ENCODE data around the gene PRKCH.

PRKCH gene

DNA sequence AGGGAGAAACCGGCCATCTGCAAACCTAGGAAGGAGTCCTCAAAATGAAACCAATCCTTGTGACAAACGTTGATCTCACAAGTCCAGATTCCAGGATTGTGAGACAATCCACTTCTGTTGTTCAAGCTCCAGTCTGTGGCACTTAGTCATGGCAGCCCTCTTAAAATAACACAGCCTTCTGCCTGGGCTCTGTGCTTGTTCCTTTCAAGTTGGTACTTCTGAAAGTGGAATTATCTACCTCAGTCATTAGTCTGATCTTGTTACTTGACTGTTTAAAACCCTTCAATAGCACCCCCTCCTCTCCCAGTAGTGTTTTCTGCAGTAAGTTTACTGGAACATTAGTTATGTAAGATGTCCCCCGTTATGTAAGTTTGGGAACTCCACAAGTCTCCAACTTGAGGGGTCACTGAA is 263.0 kb downstream of the PRKCH start:
- Histone ChIP-seq H2AFZ (ENCODE audit: low read length, unreplicated experiment) (no peak overlapping the region), H3K27ac (ENCODE audit: low read depth, low read length) (peak overlapping the region; percentile 100), H3K79me2 (ENCODE audit: control insufficient read depth, insufficient read depth, low read length, unreplicated experiment) (peaks cover 70% of the 10 kb centered on the region)

GRCh38 chr14:61585598-61586543 is 264.5 kb downstream of the PRKCH start:
- Histone ChIP-seq H3K4me1 (ENCODE audit: control insufficient read depth, insufficient read depth, low read length, unreplicated experiment) (peaks cover 88% of the 10 kb centered on the region), H3K36me3 (ENCODE audit: insufficient read depth, low read length) (0 out of 2 replicates have a peak, but pooled peaks cover 4% of the 10 kb centered on the region), H2AFZ (ENCODE audit: low read length, unreplicated experiment) (no peak overlapping the region), H3K4me3 (ENCODE audit: low read depth, low read length) (peak overlapping the region; percentile 32), H3K27ac (ENCODE audit: low read depth, low read length) (peak overlapping the region; percentile 100), H3K79me2 (ENCODE audit: control insufficient read depth, insufficient read depth, low read length, unreplicated experiment) (peaks cover 64% of the 10 kb centered on the region), H3K27me3 (ENCODE audit: insufficient read depth, low read length) (no peaks in the 10 kb centered on the region)

More for the DNA sequence above, 263.0 kb downstream of the PRKCH start:
- Histone ChIP-seq H3K4me1 (ENCODE audit: control insufficient read depth, insufficient read depth, low read length, unreplicated experiment) (peaks cover 95% of the 10 kb centered on the region), H3K4me3 (ENCODE audit: low read depth, low read length) (peak overlapping the region; percentile 7; the same call in 1 of the 2 replicates), H3K27me3 (ENCODE audit: insufficient read depth, low read length) (no peaks in the 10 kb centered on the region), H3K36me3 (ENCODE audit: insufficient read depth, low read length) (0 out of 2 replicates have a peak, but pooled peaks cover 4% of the 10 kb centered on the region)

DNA sequence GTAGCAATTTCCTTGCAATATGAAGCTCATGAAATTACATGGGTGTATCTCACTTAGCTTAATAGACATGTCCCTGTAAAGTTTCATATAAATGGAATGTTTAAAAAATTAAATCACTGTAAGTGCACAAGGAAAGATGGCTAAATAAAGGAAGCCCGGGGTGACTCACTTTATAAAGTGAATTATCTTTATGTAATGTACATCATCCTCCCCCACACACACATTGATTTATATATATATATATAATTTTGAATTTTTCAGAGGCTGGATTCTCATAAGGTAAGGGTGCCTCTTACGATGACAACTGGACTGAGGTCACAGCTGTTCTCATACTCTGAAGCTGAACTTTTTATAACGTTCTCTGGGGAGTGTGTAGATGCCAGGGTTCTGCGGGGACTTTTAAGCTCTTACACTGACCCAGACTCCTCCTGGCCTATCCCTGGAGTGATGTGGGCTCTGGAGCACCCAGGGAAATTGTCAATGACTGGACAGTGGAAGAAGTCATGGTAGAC is 265.2 kb downstream of the PRKCH start:
- peak overlapping the region; percentile 100 for H3K27ac ChIP-seq (ENCODE audit: low read depth, low read length)
- peaks cover 4% of the 10 kb centered on the region; the same call in 1 of the 2 replicates for H3K36me3 ChIP-seq (ENCODE audit: insufficient read depth, low read length)
- no peak overlapping the region for H2AFZ ChIP-seq (ENCODE audit: low read length, unreplicated experiment)

DNA sequence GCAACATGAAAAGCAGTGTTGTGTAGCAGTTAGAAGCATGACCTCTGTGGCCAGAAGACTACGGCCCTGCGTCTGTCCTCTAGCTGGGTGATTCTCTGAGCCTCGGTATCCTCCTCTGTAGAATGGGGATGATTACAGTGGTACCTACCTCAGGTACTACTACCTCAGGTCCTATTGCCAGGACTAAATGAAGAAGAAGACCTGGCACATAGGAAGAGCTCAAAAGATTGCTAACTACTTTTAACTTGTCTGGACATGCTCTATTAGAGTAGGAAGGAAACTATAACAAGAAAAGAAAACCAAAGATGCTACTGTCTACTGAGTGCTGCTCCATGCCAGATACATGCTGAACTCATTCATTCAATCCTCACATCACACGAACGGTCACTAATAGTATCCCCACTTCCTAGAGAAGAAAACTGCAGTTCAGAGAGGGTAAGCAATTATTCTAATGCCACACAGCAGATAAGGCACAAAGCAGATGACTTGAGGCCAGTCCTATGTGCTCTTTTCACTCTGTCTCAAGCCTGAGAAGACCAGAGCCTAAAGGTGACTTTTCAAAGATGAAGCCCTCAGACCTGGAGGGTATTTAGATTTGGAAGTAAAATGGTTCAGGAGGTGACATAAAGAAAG is 265.8 kb downstream of the PRKCH start:
- Histone ChIP-seq H3K4me1 (ENCODE audit: control insufficient read depth, insufficient read depth, low read length, unreplicated experiment) (peaks cover 75% of the 10 kb centered on the region), H3K27me3 (ENCODE audit: insufficient read depth, low read length) (no peaks in the 10 kb centered on the region), H3K36me3 (ENCODE audit: insufficient read depth, low read length) (peaks cover 9% of the 10 kb centered on the region; the same call in 1 of the 2 replicates), H2AFZ (ENCODE audit: low read length, unreplicated experiment) (no peak overlapping the region), H3K79me2 (ENCODE audit: control insufficient read depth, insufficient read depth, low read length, unreplicated experiment) (peaks cover 57% of the 10 kb centered on the region), H3K27ac (ENCODE audit: low read depth, low read length) (peak overlapping the region; percentile 100), H3K4me3 (ENCODE audit: low read depth, low read length) (peak overlapping the region; percentile 13; the same call in 1 of the 2 replicates)

More for the DNA sequence above, 265.2 kb downstream of the PRKCH start:
- Histone ChIP-seq H3K79me2 (ENCODE audit: control insufficient read depth, insufficient read depth, low read length, unreplicated experiment) (peaks cover 57% of the 10 kb centered on the region), H3K4me1 (ENCODE audit: control insufficient read depth, insufficient read depth, low read length, unreplicated experiment) (peaks cover 81% of the 10 kb centered on the region), H3K27me3 (ENCODE audit: insufficient read depth, low read length) (no peaks in the 10 kb centered on the region), H3K4me3 (ENCODE audit: low read depth, low read length) (peak overlapping the region; percentile 32)

- H3K36me3 ChIP-seq (ENCODE audit: insufficient read depth, low read length) = peaks cover 9% of the 10 kb centered on the region; the same call in 1 of the 2 replicates
- H2AFZ ChIP-seq (ENCODE audit: low read length, unreplicated experiment) = no peak overlapping the region
- peaks cover 49% of the 10 kb centered on the region for H3K79me2 ChIP-seq (ENCODE audit: control insufficient read depth, insufficient read depth, low read length, unreplicated experiment)
- peak overlapping the region; percentile 26; the same call in 1 of the 2 replicates for H3K4me3 ChIP-seq (ENCODE audit: low read depth, low read length)
- peaks cover 71% of the 10 kb centered on the region for H3K4me1 ChIP-seq (ENCODE audit: control insufficient read depth, insufficient read depth, low read length, unreplicated experiment)
- H3K27me3 ChIP-seq (ENCODE audit: insufficient read depth, low read length) = no peaks in the 10 kb centered on the region
- peak overlapping the region; percentile 100 for H3K27ac ChIP-seq (ENCODE audit: low read depth, low read length)
These were observed 267.1 kb downstream of the PRKCH start for GRCh38 chr14:61588419-61588901.

DNA sequence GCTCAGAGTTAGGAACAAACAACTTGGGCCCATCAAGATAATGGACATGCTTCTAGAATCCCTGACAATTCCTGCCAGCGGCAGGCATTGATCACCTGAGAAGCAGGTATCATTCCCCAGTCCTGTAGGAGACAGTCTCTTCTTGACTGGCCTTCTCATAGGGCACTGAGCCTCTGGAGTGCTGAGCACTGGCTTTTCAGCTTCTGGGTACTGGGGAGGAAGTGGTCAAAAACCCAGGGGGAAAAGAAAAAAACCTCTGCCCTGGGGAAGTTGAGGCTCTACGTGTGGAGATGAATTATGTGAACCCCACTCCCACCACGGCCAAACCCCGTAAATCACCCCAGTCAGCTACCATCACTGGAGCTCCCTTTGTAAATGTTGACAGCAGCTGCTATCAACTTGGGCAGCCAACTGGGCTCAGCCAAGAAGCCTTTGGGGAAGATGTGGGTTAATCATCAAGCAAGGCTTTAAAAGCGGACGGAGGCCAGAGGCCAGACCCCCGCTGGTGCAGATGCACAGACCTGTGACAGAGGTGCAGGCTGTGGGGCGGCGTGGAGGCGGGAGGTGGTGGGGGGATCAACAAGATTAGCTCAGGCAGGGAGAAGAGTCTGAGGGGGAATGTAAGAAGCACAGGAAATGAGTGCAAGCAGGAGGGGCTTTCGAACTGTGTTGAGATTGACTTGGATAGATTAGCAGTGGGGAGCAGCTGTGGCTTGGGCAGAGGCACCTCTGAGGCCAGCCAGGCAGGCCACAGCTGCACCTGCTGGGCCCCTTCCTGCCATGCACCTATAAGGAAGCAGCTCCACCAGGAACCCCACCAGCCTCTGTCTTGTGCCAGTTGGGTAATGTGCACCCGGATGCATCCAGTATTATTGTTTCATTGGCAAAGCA is 268.6 kb downstream of the PRKCH start:
- Histone ChIP-seq H3K4me3 (ENCODE audit: low read depth, low read length) (no peak overlapping the region), H3K36me3 (ENCODE audit: insufficient read depth, low read length) (peaks cover 9% of the 10 kb centered on the region; the same call in 1 of the 2 replicates), H3K4me1 (ENCODE audit: control insufficient read depth, insufficient read depth, low read length, unreplicated experiment) (peaks cover 71% of the 10 kb centered on the region), H3K79me2 (ENCODE audit: control insufficient read depth, insufficient read depth, low read length, unreplicated experiment) (peaks cover 36% of the 10 kb centered on the region), H3K27ac (ENCODE audit: low read depth, low read length) (peak overlapping the region; percentile 100), H3K27me3 (ENCODE audit: insufficient read depth, low read length) (no peaks in the 10 kb centered on the region), H2AFZ (ENCODE audit: low read length, unreplicated experiment) (no peak overlapping the region)

DNA sequence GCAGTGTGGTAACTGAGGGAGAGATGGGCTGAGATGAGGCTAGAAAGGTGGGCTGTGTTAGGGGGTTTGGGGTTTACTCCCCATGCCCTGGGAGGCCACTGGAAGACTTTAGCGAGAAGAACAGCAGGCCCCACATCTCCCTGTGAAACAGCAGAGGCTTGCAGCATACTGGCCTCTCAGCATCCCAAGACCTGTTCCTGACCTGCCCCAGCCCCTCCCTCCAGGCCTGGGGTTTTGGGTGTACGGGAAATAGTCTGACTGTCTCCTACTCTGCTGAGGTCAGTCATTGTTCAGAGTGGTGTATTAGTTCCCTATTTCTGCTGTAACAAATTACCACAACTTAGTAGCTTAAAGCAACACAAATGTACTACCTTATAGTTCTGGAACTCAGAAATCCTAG is 270.5 kb downstream of the PRKCH start:
- Histone ChIP-seq H2AFZ (ENCODE audit: low read length, unreplicated experiment) (no peak overlapping the region), H3K79me2 (ENCODE audit: control insufficient read depth, insufficient read depth, low read length, unreplicated experiment) (peaks cover 41% of the 10 kb centered on the region), H3K36me3 (ENCODE audit: insufficient read depth, low read length) (peaks cover 9% of the 10 kb centered on the region; the same call in 1 of the 2 replicates), H3K27ac (ENCODE audit: low read depth, low read length) (peak overlapping the region; percentile 98; the same call in 1 of the 2 replicates), H3K27me3 (ENCODE audit: insufficient read depth, low read length) (no peaks in the 10 kb centered on the region), H3K4me3 (ENCODE audit: low read depth, low read length) (no peak overlapping the region), H3K4me1 (ENCODE audit: control insufficient read depth, insufficient read depth, low read length, unreplicated experiment) (peaks cover 71% of the 10 kb centered on the region)

DNA sequence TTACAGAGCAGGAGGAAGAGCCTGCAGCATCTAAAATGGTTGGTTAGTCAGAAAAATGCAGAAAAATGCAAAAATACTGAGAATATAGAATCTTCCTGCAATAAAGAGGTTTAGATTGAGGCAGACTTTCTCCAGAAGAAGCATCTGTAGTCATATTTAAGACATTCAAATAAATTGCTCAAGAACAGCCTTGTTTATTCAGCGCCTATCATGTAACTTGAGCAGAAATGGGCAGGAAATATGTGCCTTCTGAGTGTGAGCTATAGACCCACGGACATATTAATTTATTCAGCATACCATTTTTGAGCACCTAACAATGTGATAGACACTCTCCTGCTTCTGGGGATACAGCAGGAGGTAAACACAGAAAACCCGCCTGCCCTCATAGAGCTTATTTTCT is 272.0 kb downstream of the PRKCH start:
- Histone ChIP-seq H3K36me3 (ENCODE audit: insufficient read depth, low read length) (peaks cover 5% of the 10 kb centered on the region; the same call in 1 of the 2 replicates), H3K4me1 (ENCODE audit: control insufficient read depth, insufficient read depth, low read length, unreplicated experiment) (peaks cover 69% of the 10 kb centered on the region), H3K4me3 (ENCODE audit: low read depth, low read length) (no peak overlapping the region), H3K27ac (ENCODE audit: low read depth, low read length) (peak overlapping the region; percentile 98), H2AFZ (ENCODE audit: low read length, unreplicated experiment) (no peak overlapping the region), H3K27me3 (ENCODE audit: insufficient read depth, low read length) (no peaks in the 10 kb centered on the region), H3K79me2 (ENCODE audit: control insufficient read depth, insufficient read depth, low read length, unreplicated experiment) (peaks cover 34% of the 10 kb centered on the region)

DNA sequence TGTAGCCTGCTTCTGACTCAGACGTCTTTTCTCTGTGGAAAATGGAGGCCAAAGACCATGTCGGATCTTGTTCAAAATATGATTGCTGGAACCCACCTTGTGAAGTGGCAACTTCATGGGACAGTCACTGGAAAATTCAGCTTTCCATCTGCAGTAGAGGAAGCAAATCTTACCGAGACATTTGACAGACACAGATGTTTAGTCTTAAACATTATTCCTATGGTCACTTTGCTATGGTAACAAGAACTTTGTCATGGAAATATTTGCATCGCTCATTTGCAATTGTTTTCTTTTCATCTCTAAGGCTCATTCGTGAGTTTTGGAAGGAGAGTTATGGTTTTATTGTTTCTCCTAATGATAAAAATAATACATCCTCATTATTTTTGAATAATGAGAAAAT is 275.6 kb downstream of the PRKCH start:
- H3K4me1 ChIP-seq (ENCODE audit: control insufficient read depth, insufficient read depth, low read length, unreplicated experiment) = peaks cover 65% of the 10 kb centered on the region
- H3K79me2 ChIP-seq (ENCODE audit: control insufficient read depth, insufficient read depth, low read length, unreplicated experiment) = peaks cover 30% of the 10 kb centered on the region
- H2AFZ ChIP-seq (ENCODE audit: low read length, unreplicated experiment) = peak overlapping the region; percentile 26
- peak overlapping the region; percentile 35; the same call in 1 of the 2 replicates for H3K4me3 ChIP-seq (ENCODE audit: low read depth, low read length)
- no peaks in the 10 kb centered on the region for H3K27me3 ChIP-seq (ENCODE audit: insufficient read depth, low read length)
- H3K27ac ChIP-seq (ENCODE audit: low read depth, low read length) = peak overlapping the region; percentile 98
- H3K36me3 ChIP-seq (ENCODE audit: insufficient read depth, low read length) = peaks cover 1% of the 10 kb centered on the region; the same call in 1 of the 2 replicates
